IMR-90 (cell line): ENCODE measurements around the gene FOXK1. TPM values are rescaled to one million over a fixed set of nuclear protein-coding genes. Genes with fewer than 3 reads are reported as not detected.

Source experiments
- ATAC-seq: fragments of 200-7000 bp; cut with Tn5 transposase; 2 replicates; pipeline ENCODE4 v1.9.1; 2020; ENCODE audit warnings: low read depth, mild to moderate bottlenecking, moderate library complexity
- BruUV-seq: library from RNA; stranded (reverse); fragments of 400-500 nt; replicated peaks from 2 replicates; lab custom pipeline; 2021; lab: Mats Ljungman, UMichigan
- CTCF ChIA-PET: fragments of 300-600 bp; formaldehyde crosslinking; extraction: SDS; loops from one replicate; lab custom pipeline; 2021; ENCODE audit warnings: antibody characterized with exemption; lab: Yijun Ruan, JAX
- POLR2A ChIA-PET: fragments of 300-600 bp; sonication (Branson Sonifier 250); formaldehyde crosslinking; loops from one replicate; lab custom pipeline; 2022; ENCODE audit warnings: antibody characterized with exemption; ENCODE audit not compliant: unreplicated experiment; lab: Charles Lee
- DNase-seq: peaks from one replicate; pipeline ENCODE4 v3.0.0; 2013
- H2AFZ ChIP-seq: replicated peaks from 2 replicates; pipeline ENCODE3; 2013; ENCODE audit warnings: low read length, mild to moderate bottlenecking; ENCODE audit not compliant: poor library complexity
- H2AK5ac ChIP-seq: 2 replicates; pipeline ENCODE4 v1.6.1; 2013; ENCODE audit warnings: low read depth, low read length, inconsistent platforms
- H2AK9ac ChIP-seq: replicated peaks from 2 replicates; pipeline ENCODE3; 2013; ENCODE audit warnings: mild to moderate bottlenecking, low read depth, low read length, moderate library complexity; ENCODE audit not compliant: poor library complexity
- H2BK120ac ChIP-seq: 2 replicates; pipeline ENCODE4 v1.6.1; 2013; ENCODE audit warnings: low read depth, low read length, inconsistent platforms
- H2BK15ac ChIP-seq: 3 replicates; pipeline ENCODE4 v1.6.1; 2013; ENCODE audit warnings: low read depth, low read length, inconsistent platforms
- H2BK20ac ChIP-seq: 2 replicates; pipeline ENCODE4 v1.6.1; 2013; ENCODE audit warnings: low read depth, mild to moderate bottlenecking, inconsistent platforms, low read length, moderate library complexity
- H2BK5ac ChIP-seq: 2 replicates; pipeline ENCODE4 v1.6.1; 2013; ENCODE audit warnings: mild to moderate bottlenecking, low read depth, low read length, inconsistent platforms; ENCODE audit not compliant: poor library complexity, severe bottlenecking
- H3K14ac ChIP-seq: replicated peaks from 2 replicates; pipeline ENCODE4 v1.6.1; 2013; ENCODE audit warnings: low read depth, low read length, inconsistent platforms
- H3K18ac ChIP-seq: 2 replicates; pipeline ENCODE4 v1.6.1; 2013; ENCODE audit warnings: low read depth, low read length, control low read depth
- H3K23ac ChIP-seq: 2 replicates; pipeline ENCODE4 v1.6.1; 2013; ENCODE audit warnings: low read depth, low read length, inconsistent platforms
- H3K27ac ChIP-seq: 2 replicates; pipeline ENCODE4 v1.5.1; 2013; ENCODE audit warnings: mild to moderate bottlenecking, control low read depth, low read length; ENCODE audit not compliant: insufficient read depth
- H3K27me3 ChIP-seq: 2 replicates; pipeline ENCODE4 v1.6.1; 2013; ENCODE audit warnings: low read length; ENCODE audit not compliant: control insufficient read depth, insufficient read depth
- H3K36me3 ChIP-seq: 2 replicates; pipeline ENCODE4 v1.6.1; 2013; ENCODE audit warnings: low read length, mixed read lengths; ENCODE audit not compliant: control insufficient read depth, insufficient read depth
- H3K4ac ChIP-seq: 2 replicates; pipeline ENCODE4 v1.6.1; 2013; ENCODE audit warnings: low read depth, low read length, inconsistent platforms
- H3K4me1 ChIP-seq: 2 replicates; pipeline ENCODE4 v1.6.1; 2013; ENCODE audit warnings: low read length, mixed read lengths; ENCODE audit not compliant: control insufficient read depth, insufficient read depth
- H3K4me2 ChIP-seq: 2 replicates; pipeline ENCODE4 v1.6.1; 2013; ENCODE audit warnings: low read depth, mild to moderate bottlenecking, control low read depth, low read length, moderate library complexity
- H3K4me3 ChIP-seq: 2 replicates; pipeline ENCODE4 v1.5.1; 2013; ENCODE audit warnings: low read depth, mild to moderate bottlenecking, control low read depth, low read length, moderate library complexity; ENCODE audit not compliant: insufficient read depth
- H3K56ac ChIP-seq: 2 replicates; pipeline ENCODE4 v1.6.1; 2013; ENCODE audit warnings: low read length, inconsistent platforms; ENCODE audit not compliant: insufficient read depth; ENCODE audit errors: extremely low read depth
- H3K79me1 ChIP-seq, 2 experiments: 2 replicates each; pipeline ENCODE4 v1.6.1; 2013; ENCODE audit warnings: low read length in 2 of 2, inconsistent platforms in 1 of 2, low read depth in 1 of 2
- H3K9ac ChIP-seq: 2 replicates; pipeline ENCODE4 v1.6.1; 2013; ENCODE audit warnings: low read depth, low read length, control low read depth
- H3K9me1 ChIP-seq: 2 replicates; pipeline ENCODE4 v1.6.1; 2013; ENCODE audit warnings: low read length, inconsistent platforms; ENCODE audit not compliant: insufficient read depth
- H3K9me3 ChIP-seq: 2 replicates; pipeline ENCODE4 v1.6.1; 2013; ENCODE audit warnings: low read length; ENCODE audit not compliant: control insufficient read depth, insufficient read depth
- H4K20me1 ChIP-seq: 2 replicates; pipeline ENCODE4 v1.6.1; 2013; ENCODE audit warnings: low read length, inconsistent platforms; ENCODE audit not compliant: insufficient read depth
- H4K5ac ChIP-seq: 2 replicates; pipeline ENCODE4 v1.6.1; 2013; ENCODE audit warnings: mild to moderate bottlenecking, low read depth, low read length, control low read depth
- H4K8ac ChIP-seq, 2 experiments: 2 replicates each; pipeline ENCODE4 v1.6.1; 2013; ENCODE audit warnings: low read depth in 2 of 2, low read length in 2 of 2, control low read depth in 1 of 2, inconsistent platforms in 1 of 2
- H4K91ac ChIP-seq: 2 replicates; pipeline ENCODE4 v1.6.1; 2013; ENCODE audit warnings: low read depth, low read length, inconsistent platforms; ENCODE audit not compliant: insufficient read depth
- BHLHE40 ChIP-seq: fragments of 150-350 bp; IDR thresholded peaks from 2 replicates; pipeline ENCODE4 v1.6.1; 2016; ENCODE audit warnings: mild to moderate bottlenecking, low read depth, low read length
- CEBPB ChIP-seq: IDR thresholded peaks from 2 replicates; pipeline ENCODE4 v1.6.1; 2012; ENCODE audit warnings: low read depth, low read length, improper control_type of control experiment
- CHD1 ChIP-seq: IDR thresholded peaks from 2 replicates; pipeline ENCODE4 v1.6.1; 2012; ENCODE audit warnings: low read depth, low read length, improper control_type of control experiment
- CTCF ChIP-seq: conservative IDR thresholded peaks from 2 replicates; pipeline ENCODE4 v1.5.1; 2012; ENCODE audit warnings: mild to moderate bottlenecking, low read depth, low read length, improper control_type of control experiment
- ELK1 ChIP-seq: fragments of 150-350 bp; IDR thresholded peaks from 2 replicates; pipeline ENCODE4 v1.6.1; 2016; ENCODE audit warnings: low read depth, mild to moderate bottlenecking, low read length, moderate library complexity, borderline replicate concordance
- FOS ChIP-seq: fragments of 150-350 bp; IDR thresholded peaks from 2 replicates; pipeline ENCODE4 v1.6.1; 2016; ENCODE audit warnings: low read depth, low read length
- MAFK ChIP-seq: IDR thresholded peaks from 2 replicates; pipeline ENCODE4 v1.6.1; 2012; ENCODE audit warnings: low read depth, low read length, improper control_type of control experiment
- MAZ ChIP-seq: IDR thresholded peaks from 2 replicates; pipeline ENCODE4 v1.6.1; 2012; ENCODE audit warnings: low read depth, mild to moderate bottlenecking, low read length, improper control_type of control experiment, moderate library complexity, borderline replicate concordance
- MXI1 ChIP-seq: IDR thresholded peaks from 2 replicates; pipeline ENCODE4 v1.6.1; 2012; ENCODE audit warnings: low read depth, mild to moderate bottlenecking, low read length, moderate library complexity, borderline replicate concordance
- NFE2L2 ChIP-seq: fragments of 150-350 bp; IDR thresholded peaks from 2 replicates; pipeline ENCODE4 v1.6.1; 2016; ENCODE audit warnings: low read depth, mild to moderate bottlenecking, low read length
- POLR2A ChIP-seq: IDR thresholded peaks from 2 replicates; pipeline ENCODE4 v1.6.1; 2012; ENCODE audit warnings: mild to moderate bottlenecking, low read depth, low read length
- RAD21 ChIP-seq: IDR thresholded peaks from 2 replicates; pipeline ENCODE4 v1.6.1; 2012; ENCODE audit warnings: low read length, improper control_type of control experiment
- RCOR1 ChIP-seq: IDR thresholded peaks from 2 replicates; pipeline ENCODE4 v1.6.1; 2012; ENCODE audit warnings: mild to moderate bottlenecking, low read length, improper control_type of control experiment; ENCODE audit not compliant: insufficient replicate concordance
- RFX5 ChIP-seq: IDR thresholded peaks from 2 replicates; pipeline ENCODE4 v1.8.0; 2012; ENCODE audit warnings: low read depth, mild to moderate bottlenecking, low read length, moderate library complexity
- SMC3 ChIP-seq: fragments of 150-350 bp; IDR thresholded peaks from 2 replicates; pipeline ENCODE4 v1.6.1; 2016; ENCODE audit warnings: low read depth, mild to moderate bottlenecking, antibody characterized with exemption, low read length, moderate library complexity
- USF2 ChIP-seq: fragments of 150-350 bp; IDR thresholded peaks from 2 replicates; pipeline ENCODE4 v1.6.1; 2017; ENCODE audit warnings: mild to moderate bottlenecking, antibody characterized with exemption, low read length, low read depth
- WGBS, 2 experiments: methylation state at CpG; one replicate each; pipeline versions ENCODE4 v1.1.5 to v1.1.7; 2013; ENCODE audit warnings: missing lambda C conversion rate in 2 of 2; ENCODE audit not compliant: insufficient read length in 1 of 2; ENCODE audit errors: extremely low coverage in 2 of 2; 5-methylcytosine and 5-hydroxymethylcytosine counted together
- dilution Hi-C: fragments of 300-500 bp; cut with HindIII; formaldehyde crosslinking; loops from one replicate; pipeline ENCODE4 v1.14.3; 2018; ENCODE audit warnings: low sequenced_read_pairs; ENCODE audit not compliant: unreplicated experiment
- in situ Hi-C: fragments of 300-500 bp; cut with MboI; formaldehyde crosslinking; loops from 3 replicates; pipeline ENCODE4 v1.14.3; 2019; ENCODE audit warnings: low sequenced_read_pairs, inconsistent platforms, mixed read lengths
- intact Hi-C: fragments of 100-400 bp; cut with micrococcal nuclease; formaldehyde crosslinking; loops from 2 replicates; pipeline ENCODE4 v1.10.0; 2022
- polyA plus RNA-seq, 3 experiments: library from polyadenylated mRNA; depleted of rRNA; stranded (reverse); fragments of >200 nt; gene quantifications; 2 replicates each; pipeline ENCODE4 v1.2.3, GENCODE V29; 2012; ENCODE audit warnings: low replicate concordance in 1 of 3
- total RNA-seq: library from RNA; depleted of rRNA; stranded (reverse); fragments of >200 nt; gene quantifications from 2 replicates; pipeline ENCODE4 v1.2.3, GENCODE V29; 2012

Gene FOXK1
- total and polyA plus RNA-seq, 2 of the 4 experiments (the other 2 are of a cell fraction) = 4.3 to 8.8 TPM

GRCh38 chr7:4748231-4748681, 66.2 kb downstream of the FOXK1 start:
- H4K20me1 ChIP-seq = peaks cover 10% of the 10 kb centered on the region; the same call in 1 of the 2 replicates
- no peak overlapping the region for H4K5ac ChIP-seq
- WGBS, 2 experiments = 100% methylated on average over 1 of the region's 10 CpGs; no CpG with 5 or more reads in 1 of the 2 experiments
- ATAC-seq (no peak), DNase-seq (no peak)
- dilution Hi-C loops = no loop called here
- H3K27ac ChIP-seq = peak overlapping the region; percentile 32; the same call in 1 of the 2 replicates
- BruUV-seq = no TSS peak
- no peak overlapping the region for H2BK120ac ChIP-seq
- POLR2A ChIA-PET = no interaction called here
- in situ Hi-C loops = no loop called here
- intact Hi-C loops = no loop called here
- peaks cover 10% of the 10 kb centered on the region for H3K4me1 ChIP-seq
- H3K4me3 ChIP-seq = no peak overlapping the region
- no peak overlapping the region for H3K14ac ChIP-seq
- H3K56ac ChIP-seq = no peak overlapping the region
- H2AK5ac ChIP-seq = no peak overlapping the region
- no peak overlapping the region for H3K9ac ChIP-seq
- H3K9me1 ChIP-seq = peaks cover 2% of the 10 kb centered on the region; the same call in 1 of the 2 replicates
- 0 out of 2 replicates have a peak overlapping the region, but pooled peaks have one; percentile 25 for H3K23ac ChIP-seq
- H4K8ac ChIP-seq = no peak overlapping the region
- CTCF ChIA-PET = no interaction called here
- no peak overlapping the region for H3K18ac ChIP-seq
- no peak overlapping the region for H3K4me2 ChIP-seq
- no peak overlapping the region for H2BK5ac ChIP-seq
- no peak overlapping the region for H2BK20ac ChIP-seq
- no peaks in the 10 kb centered on the region for H3K27me3 ChIP-seq
- no peak overlapping the region for H2AFZ ChIP-seq
- TF ChIP-seq MAFK (no peak), RAD21 (no peak), RCOR1 (no peak), BHLHE40 (no peak), CHD1 (no peak), ELK1 (no peak), USF2 (no peak), RFX5 (no peak), SMC3 (no peak), MXI1 (no peak), CEBPB (no peak), MAZ (no peak), FOS (no peak), NFE2L2 (no peak), CTCF (no peak), POLR2A (no peak)
- no peaks in the 10 kb centered on the region for H3K9me3 ChIP-seq
- no peak overlapping the region for H4K91ac ChIP-seq
- no peak overlapping the region for H2BK15ac ChIP-seq
- H3K36me3 ChIP-seq = peaks cover 39% of the 10 kb centered on the region
- no peak overlapping the region for H2AK9ac ChIP-seq
- H3K79me1 ChIP-seq = peaks cover 12 to 61% of the 10 kb centered on the region in 2 experiments; a peak in 3 of 4 replicates
- no peak overlapping the region for H3K4ac ChIP-seq
